Measurements from ENCODE around the gene BLVRA. TPM values are rescaled to one million over a fixed set of nuclear protein-coding genes. Genes with fewer than 3 reads are reported as not detected.
"Not testable (repeated sequence)": the region's sequence is repeated elsewhere in the genome, so short reads cannot be mapped to it uniquely, and the experiment has no call there.

BLVRA gene
- total RNA-seq, 2 donors from 2014 or later, result 26.2 to 29.7 TPM

GRCh38 chr7:43734575-43735332 lies 23.7 kb upstream of the BLVRA start:
- not testable (repeated sequence) for H3K27ac Mint-ChIP-seq; DNase-seq; ATAC-seq; H3K27me3 Mint-ChIP-seq; H3K4me1 Mint-ChIP-seq; H3K9me3 ChIP-seq (ENCODE audit: control insufficient read depth, low read length, poor library complexity, severe bottlenecking); H3K36me3 Mint-ChIP-seq (ENCODE audit: low read depth)
- peak overlapping the region; percentile 62 for H3K4me3 Mint-ChIP-seq

DNA sequence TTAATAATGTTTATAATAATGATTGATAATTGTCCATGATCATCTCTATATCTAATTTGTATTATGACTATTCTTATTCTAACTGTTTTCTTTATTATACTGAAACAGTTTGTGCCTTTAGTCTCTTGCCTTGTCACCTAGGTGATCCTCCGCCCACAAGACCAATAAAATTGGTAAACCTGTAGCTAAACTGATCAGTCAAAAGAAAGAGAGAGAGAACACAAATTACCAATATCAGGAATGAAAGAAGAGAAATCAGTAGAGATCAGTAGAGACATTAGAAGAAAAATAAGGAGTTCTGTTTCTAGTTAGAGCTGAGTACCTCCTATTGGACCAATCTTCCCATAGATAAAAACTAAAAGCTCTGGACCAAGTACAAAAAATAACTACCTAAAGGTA lies 23.1 kb upstream of the BLVRA start:
- DNase-seq (no peak), ATAC-seq (no peak)
- H3K36me3 Mint-ChIP-seq (ENCODE audit: low read depth), result peaks cover 2% of the 10 kb centered on the region
- H3K4me3 Mint-ChIP-seq, result no peak overlapping the region
- H3K27ac Mint-ChIP-seq, result peak overlapping the region; percentile 80
- no peaks in the 10 kb centered on the region for H3K9me3 ChIP-seq (ENCODE audit: control insufficient read depth, low read length, poor library complexity, severe bottlenecking)
- H3K27me3 Mint-ChIP-seq, result no peaks in the 10 kb centered on the region
- H3K4me1 Mint-ChIP-seq, result peaks cover 8% of the 10 kb centered on the region

GRCh38 chr7:43735802-43736603 lies 22.5 kb upstream of the BLVRA start:
- no peak overlapping the region for H3K4me3 Mint-ChIP-seq
- DNase-seq, result no peak

GRCh38 chr7:43737467-43738127 lies 20.9 kb upstream of the BLVRA start:
- H3K36me3 Mint-ChIP-seq (ENCODE audit: low read depth), result peaks cover 2% of the 10 kb centered on the region
- no peak overlapping the region for H3K4me3 Mint-ChIP-seq
- H3K27me3 Mint-ChIP-seq, result no peaks in the 10 kb centered on the region
- H3K4me1 Mint-ChIP-seq, result peaks cover 8% of the 10 kb centered on the region
- H3K9me3 ChIP-seq (ENCODE audit: control insufficient read depth, low read length, poor library complexity, severe bottlenecking), result no peaks in the 10 kb centered on the region
- H3K27ac Mint-ChIP-seq, result no peak overlapping the region
- DNase-seq (no peak), ATAC-seq (no peak)

More at GRCh38 chr7:43735802-43736603, 22.5 kb upstream of the BLVRA start:
- peak; percentile 62 for ATAC-seq
- Mint-ChIP-seq H3K27me3 (no peaks in the 10 kb centered on the region), H3K27ac (peak overlapping the region; percentile 80), H3K4me1 (peaks cover 8% of the 10 kb centered on the region), H3K36me3 (ENCODE audit: low read depth) (peaks cover 2% of the 10 kb centered on the region)
- no peaks in the 10 kb centered on the region for H3K9me3 ChIP-seq (ENCODE audit: control insufficient read depth, low read length, poor library complexity, severe bottlenecking)

- H3K27me3 Mint-ChIP-seq, result peaks cover 6% of the 10 kb centered on the region
- no peak overlapping the region for H3K27ac Mint-ChIP-seq
- H3K9me3 ChIP-seq (ENCODE audit: control insufficient read depth, low read length, poor library complexity, severe bottlenecking), result no peaks in the 10 kb centered on the region
- H3K4me3 Mint-ChIP-seq, result no peak overlapping the region
- ATAC-seq, result no peak
- no peaks in the 10 kb centered on the region for H3K36me3 Mint-ChIP-seq (ENCODE audit: low read depth)
- no peaks in the 10 kb centered on the region for H3K4me1 Mint-ChIP-seq
- DNase-seq, result no peak
Measured at GRCh38 chr7:43742692-43743091, 15.8 kb upstream of the BLVRA start.

DNA sequence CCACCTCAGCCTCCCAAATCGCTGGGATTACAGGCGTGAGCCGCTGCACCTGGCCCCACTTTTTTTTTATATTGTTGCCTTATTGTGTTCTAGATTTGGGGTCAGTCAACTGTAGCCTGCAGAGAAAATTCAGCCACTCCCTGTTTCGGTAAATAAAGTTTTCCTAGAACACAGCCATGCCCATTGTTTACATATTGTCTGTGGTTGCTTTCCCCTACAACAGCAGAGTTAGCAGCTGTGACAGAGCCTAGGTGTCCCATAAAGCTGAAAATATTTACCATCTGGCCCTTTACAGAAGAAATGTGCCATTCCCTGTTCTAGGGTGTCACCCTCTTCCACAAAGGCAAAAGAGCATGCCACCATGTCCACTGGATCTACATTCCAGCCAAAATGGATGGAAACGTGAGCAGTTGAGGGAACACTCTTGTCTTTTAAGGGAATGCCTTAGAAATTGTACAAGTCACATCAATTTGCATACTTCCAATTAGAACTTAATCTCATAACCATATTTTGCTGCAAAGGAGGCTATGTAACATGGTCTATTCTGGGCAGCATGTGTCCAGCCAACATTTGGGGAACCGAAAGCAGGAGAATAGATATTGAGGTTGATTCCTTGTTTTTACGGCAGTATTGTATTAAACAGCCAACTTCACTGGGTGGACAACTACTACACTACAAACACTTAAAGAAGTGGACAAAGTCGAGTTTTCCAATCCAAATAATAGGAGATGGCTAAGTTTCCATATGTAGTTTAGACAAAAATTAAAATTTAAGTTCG lies 11.0 kb upstream of the BLVRA start:
- Mint-ChIP-seq H3K27me3 (peaks cover 6% of the 10 kb centered on the region), H3K27ac (no peak overlapping the region), H3K4me3 (no peak overlapping the region), H3K36me3 (ENCODE audit: low read depth) (no peaks in the 10 kb centered on the region), H3K4me1 (peaks cover 1% of the 10 kb centered on the region)
- ATAC-seq (no peak), DNase-seq (no peak)
- no peaks in the 10 kb centered on the region for H3K9me3 ChIP-seq (ENCODE audit: control insufficient read depth, low read length, poor library complexity, severe bottlenecking)

GRCh38 chr7:43749383-43749940 lies 9.0 kb upstream of the BLVRA start:
- no peak overlapping the region for H3K27ac Mint-ChIP-seq
- ATAC-seq (no peak), DNase-seq (no peak)
- H3K9me3 ChIP-seq (ENCODE audit: control insufficient read depth, low read length, poor library complexity, severe bottlenecking), result no peaks in the 10 kb centered on the region
- H3K36me3 Mint-ChIP-seq (ENCODE audit: low read depth), result no peaks in the 10 kb centered on the region
- peaks cover 3% of the 10 kb centered on the region for H3K4me1 Mint-ChIP-seq
- no peak overlapping the region for H3K4me3 Mint-ChIP-seq
- H3K27me3 Mint-ChIP-seq, result peaks cover 6% of the 10 kb centered on the region

- no peak for ATAC-seq
Measured at GRCh38 chr7:43750016-43750887, 8.2 kb upstream of the BLVRA start.

DNA sequence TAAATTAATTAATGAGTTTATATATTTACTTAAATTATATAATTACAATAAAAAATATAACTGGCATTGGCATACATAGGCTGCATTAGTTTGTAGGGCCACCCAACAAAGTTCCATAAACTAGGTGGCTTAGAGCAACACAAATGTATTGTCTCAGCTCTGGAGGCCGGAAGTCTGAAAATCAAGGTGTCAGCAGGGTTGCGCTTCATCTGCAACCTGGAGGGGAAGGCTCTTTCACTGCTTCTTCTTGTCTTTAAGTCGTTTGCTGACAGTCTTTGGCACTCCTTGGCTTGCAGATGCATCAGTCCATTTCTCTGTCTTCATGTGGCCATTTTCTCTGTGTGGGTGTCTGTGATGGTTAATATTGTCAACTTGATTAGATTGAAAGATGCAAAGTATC lies 6.1 kb upstream of the BLVRA start:
- DNase-seq (no peak), ATAC-seq (no peak)
- Mint-ChIP-seq H3K27me3 (peaks cover 8% of the 10 kb centered on the region), H3K4me1 (peaks cover 10% of the 10 kb centered on the region), H3K27ac (no peak overlapping the region), H3K4me3 (no peak overlapping the region), H3K36me3 (ENCODE audit: low read depth) (no peaks in the 10 kb centered on the region)
- H3K9me3 ChIP-seq (ENCODE audit: control insufficient read depth, low read length, poor library complexity, severe bottlenecking), result no peaks in the 10 kb centered on the region

More at GRCh38 chr7:43750016-43750887, 8.2 kb upstream of the BLVRA start:
- H3K4me1 Mint-ChIP-seq, result peaks cover 3% of the 10 kb centered on the region
- no peak overlapping the region for H3K27ac Mint-ChIP-seq
- DNase-seq, result no peak
- no peaks in the 10 kb centered on the region for H3K9me3 ChIP-seq (ENCODE audit: control insufficient read depth, low read length, poor library complexity, severe bottlenecking)
- no peak overlapping the region for H3K4me3 Mint-ChIP-seq
- H3K27me3 Mint-ChIP-seq, result peaks cover 6% of the 10 kb centered on the region
- no peaks in the 10 kb centered on the region for H3K36me3 Mint-ChIP-seq (ENCODE audit: low read depth)

GRCh38 chr7:43753271-43753810 lies 5.1 kb upstream of the BLVRA start:
- DNase-seq (no peak), ATAC-seq (no peak)
- H3K4me3 Mint-ChIP-seq, result no peak overlapping the region
- no peaks in the 10 kb centered on the region for H3K36me3 Mint-ChIP-seq (ENCODE audit: low read depth)
- H3K9me3 ChIP-seq (ENCODE audit: control insufficient read depth, low read length, poor library complexity, severe bottlenecking), result no peaks in the 10 kb centered on the region
- no peak overlapping the region for H3K27ac Mint-ChIP-seq
- peaks cover 17% of the 10 kb centered on the region for H3K4me1 Mint-ChIP-seq
- peaks cover 8% of the 10 kb centered on the region for H3K27me3 Mint-ChIP-seq

GRCh38 chr7:43753843-43754242 lies 4.6 kb upstream of the BLVRA start:
- DNase-seq, result no peak

GRCh38 chr7:43754596-43754995 lies 3.9 kb upstream of the BLVRA start:
- H3K9me3 ChIP-seq (ENCODE audit: control insufficient read depth, low read length, poor library complexity, severe bottlenecking), result no peaks in the 10 kb centered on the region
- H3K27ac Mint-ChIP-seq, result no peak overlapping the region
- ATAC-seq, result no peak
- H3K27me3 Mint-ChIP-seq, result peaks cover 8% of the 10 kb centered on the region
- H3K4me3 Mint-ChIP-seq, result no peak overlapping the region
- DNase-seq, result no peak
- no peaks in the 10 kb centered on the region for H3K36me3 Mint-ChIP-seq (ENCODE audit: low read depth)
- H3K4me1 Mint-ChIP-seq, result peaks cover 19% of the 10 kb centered on the region

More at GRCh38 chr7:43753843-43754242, 4.6 kb upstream of the BLVRA start:
- no peaks in the 10 kb centered on the region for H3K36me3 Mint-ChIP-seq (ENCODE audit: low read depth)
- H3K27me3 Mint-ChIP-seq, result peaks cover 8% of the 10 kb centered on the region
- H3K4me3 Mint-ChIP-seq, result no peak overlapping the region
- H3K4me1 Mint-ChIP-seq, result peaks cover 17% of the 10 kb centered on the region
- no peak for ATAC-seq
- no peaks in the 10 kb centered on the region for H3K9me3 ChIP-seq (ENCODE audit: control insufficient read depth, low read length, poor library complexity, severe bottlenecking)
- H3K27ac Mint-ChIP-seq, result no peak overlapping the region
